ENCODE results near the gene DLX1. TPM values are rescaled to one million over a fixed set of nuclear protein-coding genes. Genes with fewer than 3 reads are reported as not detected.

The DLX1 gene
- total RNA-seq, 1 donor: 1.8 TPM

DNA sequence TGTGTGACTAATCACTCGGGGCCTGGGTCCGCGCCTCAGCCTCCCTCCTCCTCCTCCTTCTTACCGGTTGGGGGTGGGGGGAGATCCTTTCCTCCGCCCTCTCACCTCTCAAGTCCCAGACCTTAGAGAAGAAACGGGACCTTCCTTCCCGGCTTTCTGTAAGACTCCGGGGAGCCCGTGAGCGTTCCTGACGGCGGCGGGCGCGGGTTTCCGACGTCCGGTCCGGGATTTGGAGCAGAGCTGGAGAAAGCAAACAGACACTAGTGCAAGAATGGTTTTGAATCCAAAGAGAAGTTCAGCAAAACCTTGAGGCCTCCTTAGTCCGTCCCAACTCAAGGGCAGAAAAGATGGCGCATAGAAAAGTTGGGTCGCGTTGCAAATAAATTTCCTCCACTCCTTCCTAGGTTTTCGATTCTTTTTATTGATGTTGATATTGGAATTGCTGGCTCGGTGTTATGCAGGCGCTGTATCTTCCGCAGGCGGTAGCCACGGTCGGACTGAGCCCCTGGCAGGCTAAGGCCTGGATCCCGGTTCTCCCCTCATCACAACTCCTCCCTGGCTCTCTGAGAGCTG, 2.0 kb downstream of the DLX1 start:
- Histone ChIP-seq H3K36me3 (ENCODE audit: insufficient read depth, low read length) (peaks cover 3% of the 10 kb centered on the region), H2AFZ (ENCODE audit: low read length) (peak overlapping the region; percentile 97), H3K4me3 (ENCODE audit: insufficient read depth, low read length) (peak overlapping the region; percentile 78), H3K4me2 (ENCODE audit: insufficient read depth, low read length) (peak overlapping the region; percentile 93), H3K4me1 (ENCODE audit: insufficient read depth, low read length) (peaks cover 33% of the 10 kb centered on the region), H3K9me3 (ENCODE audit: low read depth, low read length) (no peaks in the 10 kb centered on the region), H3K27me3 (ENCODE audit: insufficient read depth, low read length) (peaks cover 42% of the 10 kb centered on the region), H3K27ac (ENCODE audit: low read depth, low read length) (no peak overlapping the region), H3K79me2 (ENCODE audit: insufficient read depth, low read length) (peaks cover 17% of the 10 kb centered on the region), H4K20me1 (ENCODE audit: insufficient read depth, low read length) (no peaks in the 10 kb centered on the region)
- TF ChIP-seq, protein P1, sequence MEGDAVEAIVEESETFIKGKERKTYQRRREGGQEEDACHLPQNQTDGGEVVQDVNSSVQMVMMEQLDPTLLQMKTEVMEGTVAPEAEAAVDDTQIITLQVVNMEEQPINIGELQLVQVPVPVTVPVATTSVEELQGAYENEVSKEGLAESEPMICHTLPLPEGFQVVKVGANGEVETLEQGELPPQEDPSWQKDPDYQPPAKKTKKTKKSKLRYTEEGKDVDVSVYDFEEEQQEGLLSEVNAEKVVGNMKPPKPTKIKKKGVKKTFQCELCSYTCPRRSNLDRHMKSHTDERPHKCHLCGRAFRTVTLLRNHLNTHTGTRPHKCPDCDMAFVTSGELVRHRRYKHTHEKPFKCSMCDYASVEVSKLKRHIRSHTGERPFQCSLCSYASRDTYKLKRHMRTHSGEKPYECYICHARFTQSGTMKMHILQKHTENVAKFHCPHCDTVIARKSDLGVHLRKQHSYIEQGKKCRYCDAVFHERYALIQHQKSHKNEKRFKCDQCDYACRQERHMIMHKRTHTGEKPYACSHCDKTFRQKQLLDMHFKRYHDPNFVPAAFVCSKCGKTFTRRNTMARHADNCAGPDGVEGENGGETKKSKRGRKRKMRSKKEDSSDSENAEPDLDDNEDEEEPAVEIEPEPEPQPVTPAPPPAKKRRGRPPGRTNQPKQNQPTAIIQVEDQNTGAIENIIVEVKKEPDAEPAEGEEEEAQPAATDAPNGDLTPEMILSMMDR (IDR thresholded peaks at IDR 0.05; ENCODE audit: extremely low read depth, low read depth, low read length): no peak
- DNase-seq (ENCODE audit: insufficient read length, low spot score, missing footprints): peak; percentile 27

DNA sequence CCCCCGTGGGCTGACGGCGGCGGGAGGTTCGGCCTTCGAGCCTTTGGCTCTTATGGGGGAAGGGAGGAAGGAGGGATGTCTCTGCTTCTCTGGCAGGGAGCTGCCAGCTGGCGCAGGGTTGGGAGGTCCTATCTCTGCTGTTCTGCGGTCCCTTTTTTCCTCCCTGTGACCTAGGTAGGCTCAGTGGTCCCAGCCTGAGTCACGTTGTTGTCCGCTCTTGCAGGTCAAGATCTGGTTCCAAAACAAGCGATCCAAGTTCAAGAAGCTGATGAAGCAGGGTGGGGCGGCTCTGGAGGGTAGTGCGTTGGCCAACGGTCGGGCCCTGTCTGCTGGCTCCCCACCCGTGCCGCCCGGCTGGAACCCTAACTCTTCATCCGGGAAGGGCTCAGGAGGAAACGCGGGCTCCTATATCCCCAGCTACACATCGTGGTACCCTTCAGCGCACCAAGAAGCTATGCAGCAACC, 2.5 kb downstream of the DLX1 start:
- Histone ChIP-seq H4K20me1 (ENCODE audit: insufficient read depth, low read length) (no peaks in the 10 kb centered on the region), H2AFZ (ENCODE audit: low read length) (no peak overlapping the region), H3K9me3 (ENCODE audit: low read depth, low read length) (no peaks in the 10 kb centered on the region), H3K27me3 (ENCODE audit: insufficient read depth, low read length) (peaks cover 42% of the 10 kb centered on the region), H3K27ac (ENCODE audit: low read depth, low read length) (no peak overlapping the region), H3K4me1 (ENCODE audit: insufficient read depth, low read length) (peaks cover 28% of the 10 kb centered on the region), H3K4me2 (ENCODE audit: insufficient read depth, low read length) (no peak overlapping the region), H3K36me3 (ENCODE audit: insufficient read depth, low read length) (peaks cover 3% of the 10 kb centered on the region), H3K4me3 (ENCODE audit: insufficient read depth, low read length) (no peak overlapping the region), H3K79me2 (ENCODE audit: insufficient read depth, low read length) (peaks cover 17% of the 10 kb centered on the region)
- TF ChIP-seq, protein P1 (IDR thresholded peaks at IDR 0.05; ENCODE audit: extremely low read depth, low read depth, low read length): no peak
- DNase-seq (ENCODE audit: insufficient read length, low spot score, missing footprints): peak; percentile 58

GRCh38 chr2:172088245-172089004, 3.1 kb downstream of the DLX1 start:
- Histone ChIP-seq H3K36me3 (ENCODE audit: insufficient read depth, low read length) (peaks cover 3% of the 10 kb centered on the region), H2AFZ (ENCODE audit: low read length) (no peak overlapping the region), H3K27me3 (ENCODE audit: insufficient read depth, low read length) (peaks cover 45% of the 10 kb centered on the region), H3K4me1 (ENCODE audit: insufficient read depth, low read length) (peaks cover 24% of the 10 kb centered on the region), H4K20me1 (ENCODE audit: insufficient read depth, low read length) (no peaks in the 10 kb centered on the region), H3K9me3 (ENCODE audit: low read depth, low read length) (no peaks in the 10 kb centered on the region), H3K4me2 (ENCODE audit: insufficient read depth, low read length) (no peak overlapping the region), H3K27ac (ENCODE audit: low read depth, low read length) (no peak overlapping the region), H3K4me3 (ENCODE audit: insufficient read depth, low read length) (no peak overlapping the region), H3K79me2 (ENCODE audit: insufficient read depth, low read length) (peaks cover 17% of the 10 kb centered on the region)
- peak; percentile 59 for DNase-seq (ENCODE audit: insufficient read length, low spot score, missing footprints)
- TF ChIP-seq, protein P1 (IDR thresholded peaks at IDR 0.05; ENCODE audit: extremely low read depth, low read depth, low read length): no peak

- Histone ChIP-seq H2AFZ (ENCODE audit: low read length) (no peak overlapping the region), H3K36me3 (ENCODE audit: insufficient read depth, low read length) (peaks cover 3% of the 10 kb centered on the region), H3K4me2 (ENCODE audit: insufficient read depth, low read length) (no peak overlapping the region), H3K27ac (ENCODE audit: low read depth, low read length) (no peak overlapping the region), H3K9me3 (ENCODE audit: low read depth, low read length) (no peaks in the 10 kb centered on the region), H3K4me3 (ENCODE audit: insufficient read depth, low read length) (no peak overlapping the region), H3K79me2 (ENCODE audit: insufficient read depth, low read length) (peaks cover 17% of the 10 kb centered on the region), H3K27me3 (ENCODE audit: insufficient read depth, low read length) (peaks cover 51% of the 10 kb centered on the region), H3K4me1 (ENCODE audit: insufficient read depth, low read length) (peaks cover 23% of the 10 kb centered on the region), H4K20me1 (ENCODE audit: insufficient read depth, low read length) (no peaks in the 10 kb centered on the region)
- DNase-seq (ENCODE audit: insufficient read length, low spot score, missing footprints): no peak
- TF ChIP-seq, protein P1 (IDR thresholded peaks at IDR 0.05; ENCODE audit: extremely low read depth, low read depth, low read length): no peak
These were observed 3.7 kb downstream of the DLX1 start for GRCh38 chr2:172089005-172089504.

Data from osteoblast (primary cell).